Measurements from ENCODE around the gene HOMER2.

The HOMER2 gene

GRCh38 chr15:82852941-82853561, 99.5 kb downstream of the HOMER2 start:
- H2AFZ ChIP-seq (ENCODE audit: low read length): no peak overlapping the region
- no peak overlapping the region for H3K9ac ChIP-seq (ENCODE audit: low read depth, low read length, poor library complexity, severe bottlenecking)
- no peaks in the 10 kb centered on the region for H3K79me2 ChIP-seq (ENCODE audit: insufficient read depth, low read length)
- H3K9me3 ChIP-seq (ENCODE audit: insufficient read depth, low read depth, low read length): no peaks in the 10 kb centered on the region
- H4K20me1 ChIP-seq (ENCODE audit: insufficient read depth, low read length, poor library complexity, severe bottlenecking): no peaks in the 10 kb centered on the region
- H3K4me1 ChIP-seq (ENCODE audit: insufficient read depth, low read length, poor library complexity, severe bottlenecking): peaks cover 3% of the 10 kb centered on the region
- no peak overlapping the region for H3K4me2 ChIP-seq (ENCODE audit: low read depth, low read length, poor library complexity, severe bottlenecking)
- TF ChIP-seq CTCF (conservative IDR thresholded peaks at IDR 0.05; ENCODE audit: low read length) (no peak), EZH2phosphoT487 (IDR thresholded peaks at IDR 0.05; ENCODE audit: borderline replicate concordance) (no peak)
- no peak overlapping the region for H3K4me3 ChIP-seq (ENCODE audit: low read length, poor library complexity, severe bottlenecking)
- H3K9me2 ChIP-seq (replicated peaks; ENCODE audit: low read depth, low read length): no peaks in the 10 kb centered on the region
- no peaks in the 10 kb centered on the region for H3K27me3 ChIP-seq (ENCODE audit: insufficient read depth, low read length, poor library complexity, severe bottlenecking)
- no peaks in the 10 kb centered on the region for H3K36me3 ChIP-seq (ENCODE audit: insufficient read depth, low read length)
- H3F3A ChIP-seq (ENCODE audit: low read depth): no peaks in the 10 kb centered on the region

GRCh38 chr15:82851981-82852511, 100.5 kb downstream of the HOMER2 start:
- Histone ChIP-seq H3K9ac (ENCODE audit: low read depth, low read length, poor library complexity, severe bottlenecking) (no peak overlapping the region), H3K36me3 (ENCODE audit: insufficient read depth, low read length) (no peaks in the 10 kb centered on the region), H3F3A (ENCODE audit: low read depth) (no peaks in the 10 kb centered on the region), H3K9me3 (ENCODE audit: insufficient read depth, low read depth, low read length) (no peaks in the 10 kb centered on the region), H3K4me3 (ENCODE audit: low read length, poor library complexity, severe bottlenecking) (no peak overlapping the region), H3K27me3 (ENCODE audit: insufficient read depth, low read length, poor library complexity, severe bottlenecking) (no peaks in the 10 kb centered on the region), H2AFZ (ENCODE audit: low read length) (no peak overlapping the region), H3K4me1 (ENCODE audit: insufficient read depth, low read length, poor library complexity, severe bottlenecking) (peaks cover 3% of the 10 kb centered on the region), H3K79me2 (ENCODE audit: insufficient read depth, low read length) (no peaks in the 10 kb centered on the region), H4K20me1 (ENCODE audit: insufficient read depth, low read length, poor library complexity, severe bottlenecking) (no peaks in the 10 kb centered on the region), H3K9me2 (replicated peaks; ENCODE audit: low read depth, low read length) (no peaks in the 10 kb centered on the region), H3K4me2 (ENCODE audit: low read depth, low read length, poor library complexity, severe bottlenecking) (no peak overlapping the region)
- TF ChIP-seq EZH2phosphoT487 (IDR thresholded peaks at IDR 0.05; ENCODE audit: borderline replicate concordance): no peak
- TF ChIP-seq CTCF (conservative IDR thresholded peaks at IDR 0.05; ENCODE audit: low read length): no peak

GRCh38 chr15:82851306-82851850, 101.1 kb downstream of the HOMER2 start:
- H3K36me3 ChIP-seq (ENCODE audit: insufficient read depth, low read length): no peaks in the 10 kb centered on the region
- TF ChIP-seq CTCF (conservative IDR thresholded peaks at IDR 0.05; ENCODE audit: low read length) (no peak), EZH2phosphoT487 (IDR thresholded peaks at IDR 0.05; ENCODE audit: borderline replicate concordance) (no peak)
- no peaks in the 10 kb centered on the region for H3K27me3 ChIP-seq (ENCODE audit: insufficient read depth, low read length, poor library complexity, severe bottlenecking)
- no peak overlapping the region for H3K4me3 ChIP-seq (ENCODE audit: low read length, poor library complexity, severe bottlenecking)
- no peak overlapping the region for H3K4me2 ChIP-seq (ENCODE audit: low read depth, low read length, poor library complexity, severe bottlenecking)
- H3K9me3 ChIP-seq (ENCODE audit: insufficient read depth, low read depth, low read length): no peaks in the 10 kb centered on the region
- no peak overlapping the region for H3K9ac ChIP-seq (ENCODE audit: low read depth, low read length, poor library complexity, severe bottlenecking)
- H3K79me2 ChIP-seq (ENCODE audit: insufficient read depth, low read length): no peaks in the 10 kb centered on the region
- H3K4me1 ChIP-seq (ENCODE audit: insufficient read depth, low read length, poor library complexity, severe bottlenecking): peaks cover 3% of the 10 kb centered on the region
- H2AFZ ChIP-seq (ENCODE audit: low read length): no peak overlapping the region
- H3F3A ChIP-seq (ENCODE audit: low read depth): no peaks in the 10 kb centered on the region
- H3K9me2 ChIP-seq (replicated peaks; ENCODE audit: low read depth, low read length): no peaks in the 10 kb centered on the region
- no peaks in the 10 kb centered on the region for H4K20me1 ChIP-seq (ENCODE audit: insufficient read depth, low read length, poor library complexity, severe bottlenecking)

All from Loucy (cell line).